ENCODE results near the gene CCT7. TPM values are rescaled to one million over a fixed set of nuclear protein-coding genes. Genes with fewer than 3 reads are reported as not detected.

The CCT7 gene
- total RNA-seq, 4 donors from 2014 or later = 194 to 245 (median 212) TPM

DNA sequence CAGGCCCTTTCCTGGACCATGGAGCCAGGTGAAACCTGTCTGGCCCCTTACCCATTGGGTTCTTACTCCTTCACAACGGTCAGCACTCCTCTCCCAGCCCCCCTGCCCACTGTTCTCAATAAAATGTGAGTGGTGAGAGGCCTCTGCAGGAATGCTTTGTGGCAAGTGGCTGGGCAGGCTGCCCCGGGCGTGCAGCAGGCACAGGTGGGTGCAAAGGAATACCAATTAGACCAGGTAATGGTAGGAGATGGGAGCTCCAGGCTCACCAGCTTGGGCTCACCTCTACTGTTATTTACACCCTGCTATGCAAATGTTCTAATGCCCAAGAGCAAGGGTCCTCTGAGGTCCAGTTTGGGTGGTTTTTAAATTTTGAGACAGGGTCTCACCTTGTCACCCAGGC is 7.0 kb upstream of the CCT7 start:
- Histone ChIP-seq H3K4me3 (no peak overlapping the region), H3K27ac (no peak overlapping the region), H3K36me3 (peaks cover 0 to 81% (median 5%) of the 10 kb centered on the region in 3 donors), H3K27me3 (no peaks in the 10 kb centered on the region), H3K4me1 (no peaks in the 10 kb centered on the region), H3K9me3 (no peaks in the 10 kb centered on the region)
- TF ChIP-seq EP300 (IDR thresholded peaks at IDR 0.05) (no peak), CTCF (IDR thresholded peaks at IDR 0.05) (no peak), POLR2A (IDR thresholded peaks at IDR 0.05) (no peak)
- no peak for DNase-seq (ENCODE audit: low spot score in 2 of 2)
- 80 to 95% methylated on average over 3 of the region's 3 CpGs for WGBS, 2 donors

GRCh38 chr2:73228631-73229030 is 5.5 kb upstream of the CCT7 start:
- H3K36me3 ChIP-seq = peaks cover 0 to 66% (median 0%) of the 10 kb centered on the region in 3 donors
- H3K27ac ChIP-seq = no peak overlapping the region
- TF ChIP-seq EP300 (IDR thresholded peaks at IDR 0.05) (no peak), POLR2A (IDR thresholded peaks at IDR 0.05) (no peak), CTCF (IDR thresholded peaks at IDR 0.05) (no peak)

GRCh38 chr2:73232403-73233153 is 1.5 kb upstream of the CCT7 start:
- no peaks in the 10 kb centered on the region for H3K9me3 ChIP-seq
- H3K27me3 ChIP-seq = no peaks in the 10 kb centered on the region
- H3K36me3 ChIP-seq = peaks cover 0 to 26% (median 0%) of the 10 kb centered on the region in 3 donors
- 1 to 2% methylated on average over 24 to 30 of the region's 37 CpGs for WGBS, 2 donors
- peak overlapping the region in 3 of 4 donors; percentile 64 to 95 (median 70) for H3K27ac ChIP-seq
- TF ChIP-seq EP300 (IDR thresholded peaks at IDR 0.05) (no peak), POLR2A (IDR thresholded peaks at IDR 0.05) (no peak), CTCF (IDR thresholded peaks at IDR 0.05) (no peak)
- H3K4me3 ChIP-seq = peak overlapping the region; percentile 49 to 80 (median 78)
- peaks cover 0 to 34% (median 7%) of the 10 kb centered on the region in 4 donors for H3K4me1 ChIP-seq
- peak in 1 of 2 donors; percentile 14 for DNase-seq (ENCODE audit: low spot score in 2 of 2)

More at GRCh38 chr2:73228631-73229030, 5.5 kb upstream of the CCT7 start:
- no peak overlapping the region for H3K4me3 ChIP-seq
- no peaks in the 10 kb centered on the region for H3K27me3 ChIP-seq
- no peaks in the 10 kb centered on the region for H3K9me3 ChIP-seq
- 86 to 87% methylated on average over 14 of the region's 14 CpGs for WGBS, 2 donors
- DNase-seq (ENCODE audit: low spot score in 2 of 2) = no peak
- H3K4me1 ChIP-seq = peaks cover 0 to 8% (median 3%) of the 10 kb centered on the region in 4 donors

DNA sequence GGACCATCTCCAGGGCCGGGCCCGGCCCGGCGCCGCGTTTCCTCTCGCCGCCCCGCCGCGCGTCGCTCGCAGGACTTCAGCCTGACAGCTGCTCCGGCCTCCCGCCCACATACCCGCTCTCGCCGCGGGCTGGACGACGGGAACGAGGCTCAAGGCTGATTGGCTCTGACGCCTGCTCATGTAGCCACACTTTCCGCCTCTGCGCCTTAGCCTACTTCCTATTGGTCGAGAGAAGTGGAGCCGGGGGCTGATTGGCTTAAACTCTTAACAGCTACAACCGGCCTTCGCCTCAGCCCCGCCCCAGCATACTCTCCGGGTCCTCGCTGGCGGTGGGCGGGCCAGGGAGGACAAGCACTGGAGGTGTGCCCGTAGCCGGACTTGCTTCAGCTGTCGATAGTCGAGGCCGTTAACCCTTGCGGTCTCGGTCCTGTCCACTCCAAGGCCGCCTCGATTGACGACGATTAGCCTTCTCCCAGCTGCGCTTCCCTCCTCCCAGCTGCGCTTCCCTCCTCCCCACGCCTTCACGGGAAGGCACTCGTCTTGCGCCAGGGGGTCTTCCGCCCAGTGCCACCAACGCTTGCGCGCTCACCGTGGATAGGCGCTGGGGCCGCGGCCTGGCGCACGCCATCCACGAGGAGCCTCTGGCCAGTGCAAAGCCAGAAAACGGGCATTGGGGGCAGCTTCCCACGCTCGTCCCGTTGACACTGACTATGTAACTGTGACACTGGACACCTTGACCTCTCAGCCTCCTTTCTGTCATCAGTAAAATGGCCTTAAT is 765 bp upstream of the CCT7 start, which contains the start of gene PRADC1:
TSS of gene PRADC1 (minus strand) at position 86 of the 778 bp plus-strand sequence. CDS start at position 7, 79 bp downstream.
- Histone ChIP-seq H3K4me1 (peaks cover 0 to 42% (median 7%) of the 10 kb centered on the region in 4 donors), H3K4me3 (peak within 1 kb of the TSS; percentile 49 to 80 (median 78)), H3K9me3 (no peaks in the 10 kb centered on the region), H3K27me3 (no peaks in the 10 kb centered on the region), H3K27ac (peak within 1 kb of the TSS; percentile 63 to 95 (median 92)), H3K36me3 (peaks cover 0 to 18% (median 0%) of the 10 kb centered on the region in 3 donors)
- TF ChIP-seq POLR2A (IDR thresholded peaks at IDR 0.05) (peak in 1 of 2 donors; percentile 32), EP300 (IDR thresholded peaks at IDR 0.05) (peak; percentile 51 to 66), CTCF (IDR thresholded peaks at IDR 0.05) (peak in 1 of 5 experiments; percentile 50)
- WGBS, 2 donors = 0% methylated on average over 24 to 58 of the region's 67 CpGs
- peak; percentile 98 to 99 for DNase-seq (ENCODE audit: low spot score in 2 of 2)
